ENCODE measurements around the gene XPA. TPM values are rescaled to one million over a fixed set of nuclear protein-coding genes. Genes with fewer than 3 reads are reported as not detected.

XPA gene
- total RNA-seq, 1 experiment from 2014 or later, result 12.3 TPM

- CTCF ChIA-PET, result interaction anchor here (1.0 to 2.6 kb wide), 4 partner anchors 14 to 184 kb away, joined by 3 to 17 read pairs (median 5); no protein-coding TSS in a partner anchor
- intact Hi-C loops (cut with micrococcal nuclease), result no loop called here
Measured at GRCh38 chr9:97717866-97718265, 20.7 kb upstream of the XPA start.

GRCh38 chr9:97714435-97714834 lies 17.3 kb upstream of the XPA start:
- intact Hi-C loops (cut with micrococcal nuclease), result loop anchor here (5.0 kb wide), 1 partner anchor 88 kb away; no protein-coding TSS in a partner anchor
- CTCF ChIA-PET, result interaction anchor here (0.6 to 6.2 kb wide), 7 partner anchors 13 to 1340 kb away, joined by 3 to 101 read pairs (median 3); no protein-coding TSS in a partner anchor
- BruUV-seq (replicated peaks), result no TSS peak
- peaks cover 7% of the 10 kb centered on the region for H3K36me3 Mint-ChIP-seq (ENCODE audit: insufficient read depth, unreplicated experiment)
- H3K4me3 Mint-ChIP-seq (ENCODE audit: unreplicated experiment), result no peak overlapping the region
- no peaks in the 10 kb centered on the region for H3K27me3 Mint-ChIP-seq (ENCODE audit: insufficient read depth, unreplicated experiment)
- POLR2A ChIA-PET, result interaction anchor here (0.6 to 1.5 kb wide), 4 partner anchors 17 to 208 kb away, joined by 3 to 6 read pairs (median 4); partner anchors contain the start of gene TRMO
- H3K27ac Mint-ChIP-seq (ENCODE audit: low read depth, unreplicated experiment), result peak overlapping the region; percentile 57
- no peak for TF ChIP-seq CTCF (IDR thresholded peaks at IDR 0.05; ENCODE audit: unreplicated experiment)
- H3K4me1 Mint-ChIP-seq (ENCODE audit: insufficient read depth, unreplicated experiment), result peaks cover 13% of the 10 kb centered on the region
- H3K9me3 Mint-ChIP-seq (ENCODE audit: unreplicated experiment), result no peaks in the 10 kb centered on the region
- DNase-seq (ENCODE audit: unreplicated experiment), result peak; percentile 60

More at GRCh38 chr9:97717866-97718265, 20.7 kb upstream of the XPA start:
- Mint-ChIP-seq H3K4me1 (ENCODE audit: insufficient read depth, unreplicated experiment) (peaks cover 13% of the 10 kb centered on the region), H3K4me3 (ENCODE audit: unreplicated experiment) (no peak overlapping the region), H3K9me3 (ENCODE audit: unreplicated experiment) (peaks cover 7% of the 10 kb centered on the region), H3K36me3 (ENCODE audit: insufficient read depth, unreplicated experiment) (peaks cover 7% of the 10 kb centered on the region), H3K27me3 (ENCODE audit: insufficient read depth, unreplicated experiment) (no peaks in the 10 kb centered on the region), H3K27ac (ENCODE audit: low read depth, unreplicated experiment) (no peak overlapping the region)
- DNase-seq (ENCODE audit: unreplicated experiment), result no peak
- POLR2A ChIA-PET, result no interaction called here
- no peak for TF ChIP-seq CTCF (IDR thresholded peaks at IDR 0.05; ENCODE audit: unreplicated experiment)
- no TSS peak for BruUV-seq (replicated peaks)

- no TSS peak for BruUV-seq (replicated peaks)
- H3K4me3 Mint-ChIP-seq (ENCODE audit: unreplicated experiment), result no peak overlapping the region
- H3K9me3 Mint-ChIP-seq (ENCODE audit: unreplicated experiment), result no peaks in the 10 kb centered on the region
- no peak for DNase-seq (ENCODE audit: unreplicated experiment)
- H3K27me3 Mint-ChIP-seq (ENCODE audit: insufficient read depth, unreplicated experiment), result no peaks in the 10 kb centered on the region
- intact Hi-C loops (cut with micrococcal nuclease), result loop anchor here (5.0 kb wide), 1 partner anchor 91 kb away; no protein-coding TSS in a partner anchor
- ChIA-PET POLR2A (interaction anchor here (1.0 kb wide), 1 partner anchor 192 kb away, joined by 4 read pairs; no protein-coding TSS in a partner anchor), CTCF (interaction anchor here (0.6 to 6.2 kb wide), 5 partner anchors 26 to 233 kb away, joined by 3 to 101 read pairs (median 3); no protein-coding TSS in a partner anchor)
- no peaks in the 10 kb centered on the region for H3K36me3 Mint-ChIP-seq (ENCODE audit: insufficient read depth, unreplicated experiment)
- TF ChIP-seq CTCF (IDR thresholded peaks at IDR 0.05; ENCODE audit: unreplicated experiment), result no peak
- no peak overlapping the region for H3K27ac Mint-ChIP-seq (ENCODE audit: low read depth, unreplicated experiment)
- peaks cover 17% of the 10 kb centered on the region for H3K4me1 Mint-ChIP-seq (ENCODE audit: insufficient read depth, unreplicated experiment)
Measured at GRCh38 chr9:97711223-97711626, 14.1 kb upstream of the XPA start.

- no peaks in the 10 kb centered on the region for H3K36me3 Mint-ChIP-seq (ENCODE audit: insufficient read depth, unreplicated experiment)
- ChIA-PET CTCF (interaction anchor here (0.6 to 6.2 kb wide), 5 partner anchors 26 to 234 kb away, joined by 3 to 101 read pairs (median 3); no protein-coding TSS in a partner anchor), POLR2A (no interaction called here)
- TF ChIP-seq CTCF (IDR thresholded peaks at IDR 0.05; ENCODE audit: unreplicated experiment), result peak; percentile 82
- DNase-seq (ENCODE audit: unreplicated experiment), result peak; percentile 75
- no peak overlapping the region for H3K27ac Mint-ChIP-seq (ENCODE audit: low read depth, unreplicated experiment)
- no TSS peak for BruUV-seq (replicated peaks)
- H3K4me3 Mint-ChIP-seq (ENCODE audit: unreplicated experiment), result no peak overlapping the region
- H3K9me3 Mint-ChIP-seq (ENCODE audit: unreplicated experiment), result no peaks in the 10 kb centered on the region
- peaks cover 24% of the 10 kb centered on the region for H3K4me1 Mint-ChIP-seq (ENCODE audit: insufficient read depth, unreplicated experiment)
- intact Hi-C loops (cut with micrococcal nuclease), result loop anchor here (1.0 to 5.0 kb wide), 3 partner anchors 92 to 244 kb away; no protein-coding TSS in a partner anchor
- no peaks in the 10 kb centered on the region for H3K27me3 Mint-ChIP-seq (ENCODE audit: insufficient read depth, unreplicated experiment)
Measured at GRCh38 chr9:97710356-97711222, 13.4 kb upstream of the XPA start.
